ENCODE data around the gene CBX3.

The CBX3 gene

GRCh38 chr7:26188957-26189541, 12.5 kb upstream of the CBX3 start:
- in situ Hi-C loops (cut with MboI; ENCODE audit: low sequenced_read_pairs, unreplicated experiment) = no loop called here
- no peak for TF ChIP-seq CTCF (IDR thresholded peaks at IDR 0.05; ENCODE audit: borderline replicate concordance, control extremely low read depth, extremely low read depth, insufficient read depth, missing control alignments)
- DNase-seq (ENCODE audit: low spot score) = no peak

GRCh38 chr7:26189697-26190096, 11.8 kb upstream of the CBX3 start:
- no peak for TF ChIP-seq CTCF (IDR thresholded peaks at IDR 0.05; ENCODE audit: borderline replicate concordance, control extremely low read depth, extremely low read depth, insufficient read depth, missing control alignments)
- no peak for DNase-seq (ENCODE audit: low spot score)
- in situ Hi-C loops (cut with MboI; ENCODE audit: low sequenced_read_pairs, unreplicated experiment) = loop anchor here (5.0 kb wide), 1 partner anchor 97 kb away; no protein-coding TSS in a partner anchor

GRCh38 chr7:26190417-26190869, 11.1 kb upstream of the CBX3 start:
- DNase-seq (ENCODE audit: low spot score) = no peak
- TF ChIP-seq CTCF (IDR thresholded peaks at IDR 0.05; ENCODE audit: borderline replicate concordance, control extremely low read depth, extremely low read depth, insufficient read depth, missing control alignments) = no peak
- in situ Hi-C loops (cut with MboI; ENCODE audit: low sequenced_read_pairs, unreplicated experiment) = loop anchor here (5.0 kb wide), 1 partner anchor 98 kb away; no protein-coding TSS in a partner anchor

- TF ChIP-seq CTCF (IDR thresholded peaks at IDR 0.05; ENCODE audit: borderline replicate concordance, control extremely low read depth, extremely low read depth, insufficient read depth, missing control alignments) = no peak
- no peak for DNase-seq (ENCODE audit: low spot score)
- in situ Hi-C loops (cut with MboI; ENCODE audit: low sequenced_read_pairs, unreplicated experiment) = loop anchor here (5.0 kb wide), 1 partner anchor 99 kb away; no protein-coding TSS in a partner anchor
Observed at GRCh38 chr7:26191233-26191973, 10.1 kb upstream of the CBX3 start.

GRCh38 chr7:26191974-26192479, 9.5 kb upstream of the CBX3 start:
- DNase-seq (ENCODE audit: low spot score) = no peak
- no peak for TF ChIP-seq CTCF (IDR thresholded peaks at IDR 0.05; ENCODE audit: borderline replicate concordance, control extremely low read depth, extremely low read depth, insufficient read depth, missing control alignments)
- in situ Hi-C loops (cut with MboI; ENCODE audit: low sequenced_read_pairs, unreplicated experiment) = loop anchor here (5.0 kb wide), 1 partner anchor 100 kb away; no protein-coding TSS in a partner anchor

- no peak for DNase-seq (ENCODE audit: low spot score)
- in situ Hi-C loops (cut with MboI; ENCODE audit: low sequenced_read_pairs, unreplicated experiment) = loop anchor here (5.0 kb wide), 1 partner anchor 100 kb away; no protein-coding TSS in a partner anchor
- TF ChIP-seq CTCF (IDR thresholded peaks at IDR 0.05; ENCODE audit: borderline replicate concordance, control extremely low read depth, extremely low read depth, insufficient read depth, missing control alignments) = no peak
Observed at GRCh38 chr7:26192485-26193087, 9.0 kb upstream of the CBX3 start.

All from GM13976 (cell line).